Neuron (in vitro differentiated cells): ENCODE results near the gene TMC1.
"Not testable (repeated sequence)": the region's sequence is repeated elsewhere in the genome, so short reads cannot be mapped to it uniquely, and the experiment has no call there.

Experiments used
- H2AFZ ChIP-seq: one replicate; pipeline ENCODE4 v1.6.1; 2013; ENCODE audit warnings: low read depth, mild to moderate bottlenecking, inconsistent platforms, low read length, moderate library complexity
- H3K27me3 ChIP-seq: one replicate; pipeline ENCODE4 v1.6.1; 2013; ENCODE audit warnings: low read length; ENCODE audit not compliant: insufficient read depth
- H3K36me3 ChIP-seq: one replicate; pipeline ENCODE4 v1.6.1; 2013; ENCODE audit warnings: low read length; ENCODE audit not compliant: insufficient read depth
- H3K4me1 ChIP-seq: one replicate; pipeline ENCODE4 v1.6.1; 2013; ENCODE audit warnings: low read length; ENCODE audit not compliant: insufficient read depth
- H3K4me3 ChIP-seq: 2 replicates; pipeline ENCODE4 v1.5.1; 2013; ENCODE audit warnings: mild to moderate bottlenecking, low read length, moderate library complexity
- H3K9me3 ChIP-seq: one replicate; pipeline ENCODE4 v1.6.1; 2013; ENCODE audit warnings: low read length

TMC1 gene

GRCh38 chr9:72816666-72817065, 295.3 kb downstream of the TMC1 start:
- H3K36me3 ChIP-seq, result no peaks in the 10 kb centered on the region
- H3K4me1 ChIP-seq, result no peaks in the 10 kb centered on the region
- no peaks in the 10 kb centered on the region for H3K27me3 ChIP-seq
- no peak overlapping the region for H3K4me3 ChIP-seq
- no peaks in the 10 kb centered on the region for H3K9me3 ChIP-seq
- H2AFZ ChIP-seq, result no peak overlapping the region

GRCh38 chr9:72817413-72817812, 296.0 kb downstream of the TMC1 start:
- no peaks in the 10 kb centered on the region for H3K27me3 ChIP-seq
- no peaks in the 10 kb centered on the region for H3K4me1 ChIP-seq
- no peaks in the 10 kb centered on the region for H3K36me3 ChIP-seq
- no peak overlapping the region for H2AFZ ChIP-seq
- H3K9me3 ChIP-seq, result no peaks in the 10 kb centered on the region
- no peak overlapping the region for H3K4me3 ChIP-seq

GRCh38 chr9:72818385-72818784, 297.0 kb downstream of the TMC1 start:
- H3K9me3 ChIP-seq, result no peaks in the 10 kb centered on the region
- H3K4me3 ChIP-seq, result no peak overlapping the region
- peaks cover 3% of the 10 kb centered on the region for H3K4me1 ChIP-seq
- H2AFZ ChIP-seq, result no peak overlapping the region
- no peaks in the 10 kb centered on the region for H3K36me3 ChIP-seq
- no peaks in the 10 kb centered on the region for H3K27me3 ChIP-seq

GRCh38 chr9:72823971-72824370, 302.6 kb downstream of the TMC1 start:
- no peaks in the 10 kb centered on the region for H3K27me3 ChIP-seq
- H2AFZ ChIP-seq, result no peak overlapping the region
- no peak overlapping the region for H3K4me3 ChIP-seq
- H3K36me3 ChIP-seq, result no peaks in the 10 kb centered on the region
- no peaks in the 10 kb centered on the region for H3K9me3 ChIP-seq
- peaks cover 7% of the 10 kb centered on the region for H3K4me1 ChIP-seq

- H3K4me1 ChIP-seq, result peaks cover 7% of the 10 kb centered on the region
- no peak overlapping the region for H2AFZ ChIP-seq
- H3K27me3 ChIP-seq, result no peaks in the 10 kb centered on the region
- H3K9me3 ChIP-seq, result no peaks in the 10 kb centered on the region
- H3K36me3 ChIP-seq, result no peaks in the 10 kb centered on the region
- H3K4me3 ChIP-seq, result no peak overlapping the region
These were observed 305.9 kb downstream of the TMC1 start for GRCh38 chr9:72826996-72827949.

- Histone ChIP-seq H3K27me3 (no peaks in the 10 kb centered on the region), H3K4me1 (peaks cover 4% of the 10 kb centered on the region), H3K36me3 (no peaks in the 10 kb centered on the region), H2AFZ (no peak overlapping the region), H3K9me3 (no peaks in the 10 kb centered on the region), H3K4me3 (no peak overlapping the region)
These were observed 306.7 kb downstream of the TMC1 start for GRCh38 chr9:72827950-72828731.

GRCh38 chr9:72834994-72835393, 313.6 kb downstream of the TMC1 start:
- H3K4me1 ChIP-seq, result no peaks in the 10 kb centered on the region
- no peaks in the 10 kb centered on the region for H3K36me3 ChIP-seq
- no peaks in the 10 kb centered on the region for H3K9me3 ChIP-seq

GRCh38 chr9:72836790-72837189, 315.4 kb downstream of the TMC1 start:
- Histone ChIP-seq H3K36me3 (no peaks in the 10 kb centered on the region), H3K27me3 (no peaks in the 10 kb centered on the region), H3K4me3 (no peak overlapping the region), H2AFZ (no peak overlapping the region), H3K4me1 (no peaks in the 10 kb centered on the region), H3K9me3 (no peaks in the 10 kb centered on the region)

More at GRCh38 chr9:72834994-72835393, 313.6 kb downstream of the TMC1 start:
- H3K4me3 ChIP-seq, result no peak overlapping the region
- no peak overlapping the region for H2AFZ ChIP-seq
- H3K27me3 ChIP-seq, result no peaks in the 10 kb centered on the region

GRCh38 chr9:72839085-72839484, 317.7 kb downstream of the TMC1 start:
- H2AFZ ChIP-seq, result no peak overlapping the region
- no peaks in the 10 kb centered on the region for H3K27me3 ChIP-seq
- no peaks in the 10 kb centered on the region for H3K9me3 ChIP-seq
- no peak overlapping the region for H3K4me3 ChIP-seq
- no peaks in the 10 kb centered on the region for H3K4me1 ChIP-seq
- no peaks in the 10 kb centered on the region for H3K36me3 ChIP-seq

- H2AFZ ChIP-seq, result no peak overlapping the region
- H3K27me3 ChIP-seq, result no peaks in the 10 kb centered on the region
- no peak overlapping the region for H3K4me3 ChIP-seq
- H3K9me3 ChIP-seq, result no peaks in the 10 kb centered on the region
- H3K4me1 ChIP-seq, result no peaks in the 10 kb centered on the region
- H3K36me3 ChIP-seq, result no peaks in the 10 kb centered on the region
These were observed 322.4 kb downstream of the TMC1 start for GRCh38 chr9:72843520-72844439.

- Histone ChIP-seq H3K4me3 (no peak overlapping the region), H3K27me3 (no peaks in the 10 kb centered on the region), H3K9me3 (no peaks in the 10 kb centered on the region), H3K4me1 (no peaks in the 10 kb centered on the region), H2AFZ (no peak overlapping the region), H3K36me3 (no peaks in the 10 kb centered on the region)
These were observed 323.0 kb downstream of the TMC1 start for GRCh38 chr9:72844440-72844768.

- not testable (repeated sequence) for H3K4me3 ChIP-seq, H3K36me3 ChIP-seq, H2AFZ ChIP-seq, H3K27me3 ChIP-seq, H3K4me1 ChIP-seq, H3K9me3 ChIP-seq
These were observed 323.6 kb downstream of the TMC1 start for GRCh38 chr9:72845052-72845451.

GRCh38 chr9:72850209-72850608, 328.8 kb downstream of the TMC1 start:
- H3K27me3 ChIP-seq, H3K4me3 ChIP-seq, H3K9me3 ChIP-seq, H3K36me3 ChIP-seq, H3K4me1 ChIP-seq, H2AFZ ChIP-seq: not testable (repeated sequence)
